IMR-90 (cell line): Measurements from ENCODE around the gene FASLG.

Source experiments
- CEBPB ChIP-seq: IDR thresholded peaks from 2 replicates; pipeline ENCODE4 v1.6.1; 2012; ENCODE audit warnings: low read depth, low read length, improper control_type of control experiment
- FOS ChIP-seq: fragments of 150-350 bp; IDR thresholded peaks from 2 replicates; pipeline ENCODE4 v1.6.1; 2016; ENCODE audit warnings: low read depth, low read length
- POLR2A ChIP-seq: IDR thresholded peaks from 2 replicates; pipeline ENCODE4 v1.6.1; 2012; ENCODE audit warnings: mild to moderate bottlenecking, low read depth, low read length
- RAD21 ChIP-seq: IDR thresholded peaks from 2 replicates; pipeline ENCODE4 v1.6.1; 2012; ENCODE audit warnings: low read length, improper control_type of control experiment
- RFX5 ChIP-seq: IDR thresholded peaks from 2 replicates; pipeline ENCODE4 v1.8.0; 2012; ENCODE audit warnings: low read depth, mild to moderate bottlenecking, low read length, moderate library complexity
- SMC3 ChIP-seq: fragments of 150-350 bp; IDR thresholded peaks from 2 replicates; pipeline ENCODE4 v1.6.1; 2016; ENCODE audit warnings: low read depth, mild to moderate bottlenecking, antibody characterized with exemption, low read length, moderate library complexity
- TF ChIP-seq, protein P1 (sequence below): conservative IDR thresholded peaks from 2 replicates; pipeline ENCODE4 v1.5.1; 2012; ENCODE audit warnings: mild to moderate bottlenecking, low read depth, low read length, improper control_type of control experiment
- TF ChIP-seq, protein P2 (sequence below): fragments of 150-350 bp; IDR thresholded peaks from 2 replicates; pipeline ENCODE4 v1.6.1; 2017; ENCODE audit warnings: mild to moderate bottlenecking, antibody characterized with exemption, low read length, low read depth

DNA sequence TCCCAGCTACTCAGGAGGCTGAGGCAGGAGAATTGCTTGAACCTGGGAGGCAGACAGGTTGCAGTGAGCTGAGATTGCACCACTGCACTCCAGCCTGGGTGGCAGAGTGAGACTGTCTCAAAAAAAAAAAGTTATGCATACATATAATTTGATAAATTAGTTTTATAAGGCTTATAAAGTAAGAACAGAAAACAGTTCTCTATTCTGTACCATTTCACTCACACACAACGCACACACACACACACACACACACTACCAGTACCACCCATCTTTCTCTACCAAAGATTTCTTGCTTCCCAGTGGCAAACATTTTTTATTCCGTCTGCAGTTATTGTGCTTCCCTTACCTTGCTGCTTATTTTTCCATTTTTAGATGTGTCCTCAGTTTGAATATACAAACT, 46.4 kb upstream of the FASLG start:
- TF ChIP-seq, protein P1, sequence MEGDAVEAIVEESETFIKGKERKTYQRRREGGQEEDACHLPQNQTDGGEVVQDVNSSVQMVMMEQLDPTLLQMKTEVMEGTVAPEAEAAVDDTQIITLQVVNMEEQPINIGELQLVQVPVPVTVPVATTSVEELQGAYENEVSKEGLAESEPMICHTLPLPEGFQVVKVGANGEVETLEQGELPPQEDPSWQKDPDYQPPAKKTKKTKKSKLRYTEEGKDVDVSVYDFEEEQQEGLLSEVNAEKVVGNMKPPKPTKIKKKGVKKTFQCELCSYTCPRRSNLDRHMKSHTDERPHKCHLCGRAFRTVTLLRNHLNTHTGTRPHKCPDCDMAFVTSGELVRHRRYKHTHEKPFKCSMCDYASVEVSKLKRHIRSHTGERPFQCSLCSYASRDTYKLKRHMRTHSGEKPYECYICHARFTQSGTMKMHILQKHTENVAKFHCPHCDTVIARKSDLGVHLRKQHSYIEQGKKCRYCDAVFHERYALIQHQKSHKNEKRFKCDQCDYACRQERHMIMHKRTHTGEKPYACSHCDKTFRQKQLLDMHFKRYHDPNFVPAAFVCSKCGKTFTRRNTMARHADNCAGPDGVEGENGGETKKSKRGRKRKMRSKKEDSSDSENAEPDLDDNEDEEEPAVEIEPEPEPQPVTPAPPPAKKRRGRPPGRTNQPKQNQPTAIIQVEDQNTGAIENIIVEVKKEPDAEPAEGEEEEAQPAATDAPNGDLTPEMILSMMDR, result no peak
- TF ChIP-seq POLR2A (no peak), RAD21 (no peak), SMC3 (no peak), FOS (no peak), RFX5 (no peak), CEBPB (no peak)
- TF ChIP-seq, protein P2, sequence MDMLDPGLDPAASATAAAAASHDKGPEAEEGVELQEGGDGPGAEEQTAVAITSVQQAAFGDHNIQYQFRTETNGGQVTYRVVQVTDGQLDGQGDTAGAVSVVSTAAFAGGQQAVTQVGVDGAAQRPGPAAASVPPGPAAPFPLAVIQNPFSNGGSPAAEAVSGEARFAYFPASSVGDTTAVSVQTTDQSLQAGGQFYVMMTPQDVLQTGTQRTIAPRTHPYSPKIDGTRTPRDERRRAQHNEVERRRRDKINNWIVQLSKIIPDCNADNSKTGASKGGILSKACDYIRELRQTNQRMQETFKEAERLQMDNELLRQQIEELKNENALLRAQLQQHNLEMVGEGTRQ, result no peak
